ENCODE results near the gene TUBGCP3. TPM values are rescaled to one million over a fixed set of nuclear protein-coding genes. Genes with fewer than 3 reads are reported as not detected.

The TUBGCP3 gene
- polyA plus RNA-seq, 3 donors: 10.0 to 14.3 (median 13.0) TPM

- 66 to 72% (median 71%) methylated on average over 6 of the region's 6 CpGs for WGBS, 3 donors
- H3K27ac ChIP-seq (ENCODE audit: low read depth, low read length): peak overlapping the region; percentile 42
Measured at GRCh38 chr13:112586334-112586960, 1.5 kb downstream of the TUBGCP3 start.

- WGBS, 3 donors: 58 to 84% (median 68%) methylated on average over 11 of the region's 11 CpGs
- H3K27ac ChIP-seq (ENCODE audit: low read depth, low read length): no peak overlapping the region
Measured at GRCh38 chr13:112583592-112584277, 4.2 kb downstream of the TUBGCP3 start.

GRCh38 chr13:112582263-112582662 lies 5.7 kb downstream of the TUBGCP3 start:
- no peak overlapping the region for H3K27ac ChIP-seq (ENCODE audit: low read depth, low read length)

GRCh38 chr13:112580912-112581311 lies 7.0 kb downstream of the TUBGCP3 start:
- WGBS, 3 donors: 84 to 87% (median 85%) methylated on average over 3 of the region's 3 CpGs
- no peak overlapping the region for H3K27ac ChIP-seq (ENCODE audit: low read depth, low read length)

More at GRCh38 chr13:112582263-112582662, 5.7 kb downstream of the TUBGCP3 start:
- 61 to 70% (median 65%) methylated on average over 9 of the region's 9 CpGs for whole genome bisulfite sequencing, 3 donors

GRCh38 chr13:112580211-112580610 lies 7.7 kb downstream of the TUBGCP3 start:
- H3K27ac ChIP-seq (ENCODE audit: low read depth, low read length): no peak overlapping the region
- WGBS, 3 donors: 98 to 100% (median 99%) methylated on average over 2 of the region's 2 CpGs

GRCh38 chr13:112579310-112579843 lies 8.6 kb downstream of the TUBGCP3 start:
- WGBS, 3 donors: 91 to 96% (median 96%) methylated on average over 18 of the region's 18 CpGs

GRCh38 chr13:112576768-112577167 lies 11.2 kb downstream of the TUBGCP3 start:
- no peak overlapping the region for H3K27ac ChIP-seq (ENCODE audit: low read depth, low read length)

More at GRCh38 chr13:112579310-112579843, 8.6 kb downstream of the TUBGCP3 start:
- H3K27ac ChIP-seq (ENCODE audit: low read depth, low read length): no peak overlapping the region

- H3K27ac ChIP-seq (ENCODE audit: low read depth, low read length): no peak overlapping the region
- WGBS, 3 donors: 73 to 89% (median 86%) methylated on average over 4 of the region's 4 CpGs
Measured at GRCh38 chr13:112576191-112576590, 11.8 kb downstream of the TUBGCP3 start.

GRCh38 chr13:112575675-112576074 lies 12.3 kb downstream of the TUBGCP3 start:
- no peak overlapping the region for H3K27ac ChIP-seq (ENCODE audit: low read depth, low read length)
- 78 to 83% (median 79%) methylated on average over 5 of the region's 5 CpGs for WGBS, 3 donors

GRCh38 chr13:112574834-112575613 lies 12.9 kb downstream of the TUBGCP3 start:
- 41 to 74% (median 52%) methylated on average over 7 of the region's 7 CpGs for WGBS, 3 donors
- H3K27ac ChIP-seq (ENCODE audit: low read depth, low read length): no peak overlapping the region

GRCh38 chr13:112574416-112574815 lies 13.5 kb downstream of the TUBGCP3 start:
- 68 to 80% (median 76%) methylated on average over 1 of the region's 1 CpG for WGBS, 3 donors

GRCh38 chr13:112573710-112574109 lies 14.2 kb downstream of the TUBGCP3 start:
- WGBS, 3 donors: 78 to 84% (median 80%) methylated on average over 2 of the region's 2 CpGs
- no peak overlapping the region for H3K27ac ChIP-seq (ENCODE audit: low read depth, low read length)

More at GRCh38 chr13:112574416-112574815, 13.5 kb downstream of the TUBGCP3 start:
- no peak overlapping the region for H3K27ac ChIP-seq (ENCODE audit: low read depth, low read length)

GRCh38 chr13:112572366-112572765 lies 15.6 kb downstream of the TUBGCP3 start:
- no peak overlapping the region for H3K27ac ChIP-seq (ENCODE audit: low read depth, low read length)
- WGBS, 3 donors: 84 to 88% (median 88%) methylated on average over 5 of the region's 5 CpGs

- 71 to 89% (median 80%) methylated on average over 7 of the region's 7 CpGs for WGBS, 3 donors
- no peak overlapping the region for H3K27ac ChIP-seq (ENCODE audit: low read depth, low read length)
Measured at GRCh38 chr13:112569821-112570220, 18.1 kb downstream of the TUBGCP3 start.

- 77 to 83% (median 78%) methylated on average over 5 of the region's 5 CpGs for WGBS, 3 donors
Measured at GRCh38 chr13:112567161-112567862, 20.6 kb downstream of the TUBGCP3 start.

GRCh38 chr13:112562786-112563383 lies 25.1 kb downstream of the TUBGCP3 start:
- 85 to 94% (median 93%) methylated on average over 18 of the region's 18 CpGs for WGBS, 3 donors
- H3K27ac ChIP-seq (ENCODE audit: low read depth, low read length): no peak overlapping the region

More at GRCh38 chr13:112567161-112567862, 20.6 kb downstream of the TUBGCP3 start:
- no peak overlapping the region for H3K27ac ChIP-seq (ENCODE audit: low read depth, low read length)

- 92 to 100% (median 99%) methylated on average over 3 of the region's 3 CpGs for WGBS, 3 donors
- no peak overlapping the region for H3K27ac ChIP-seq (ENCODE audit: low read depth, low read length)
Measured at GRCh38 chr13:112562254-112562653, 25.7 kb downstream of the TUBGCP3 start.

- WGBS, 3 donors: 57 to 82% (median 63%) methylated on average over 10 of the region's 10 CpGs
- H3K27ac ChIP-seq (ENCODE audit: low read depth, low read length): no peak overlapping the region
Measured at GRCh38 chr13:112561478-112561877, 26.5 kb downstream of the TUBGCP3 start.
